Colonic mucosa (tissue), 4 donors: ENCODE data around the gene TRIM29. TPM values are rescaled to one million over a fixed set of nuclear protein-coding genes. Genes with fewer than 3 reads are reported as not detected.

ENCODE experiments used
- DNase-seq: peaks from one replicate; pipeline ENCODE4 v3.0.0-alpha.2; 2020
- H3K27ac ChIP-seq: fragments of 200-600 bp; one replicate; pipeline ENCODE4 v1.8.0; 2021
- H3K27me3 ChIP-seq: fragments of 200-600 bp; one replicate; pipeline ENCODE4 v1.8.0; 2021
- H3K36me3 ChIP-seq: fragments of 200-600 bp; one replicate; pipeline ENCODE4 v1.8.0; 2021
- H3K4me1 ChIP-seq: fragments of 200-600 bp; one replicate; pipeline ENCODE4 v1.8.0; 2021; ENCODE audit warnings: mild to moderate bottlenecking
- H3K4me3 ChIP-seq: fragments of 200-600 bp; one replicate; pipeline ENCODE4 v1.8.0; 2021
- H3K9ac ChIP-seq, 2 donors: one replicate each; pipeline ENCODE4 v1.7.0; 2013; ENCODE audit warnings: control low read depth in 2 of 2, low read depth in 2 of 2, low read length in 2 of 2
- H3K9me3 ChIP-seq: fragments of 200-600 bp; one replicate; pipeline ENCODE4 v1.8.0; 2021
- intact Hi-C: fragments of 100-400 bp; cut with DNase I; formaldehyde crosslinking; loops from one replicate; pipeline ENCODE4 v1.14.1; 2022
- total RNA-seq, 2 donors: library from RNA; stranded (reverse); fragmentation: NEBNext Ultra II Directional in 1 of 2; extraction: Animal tissue kit (Norgen Biotek cat#: 25700) in 1 of 2; gene quantifications; one replicate each; pipeline ENCODE4 v1.2.1, GENCODE V29; 2021
- TF ChIP-seq, protein P1 (sequence below): fragments of 200-600 bp; IDR thresholded peaks from one replicate; pipeline ENCODE4 v1.8.0; 2022; ENCODE audit warnings: antibody characterized with exemption, mild to moderate bottlenecking
- donor health status: healthy.
- donor health status: DM: no; HTN: no; CAD: no.
- donor health status: DM: no; HTN: no; CAD: no.

The TRIM29 gene
- total RNA-seq, 2 donors from 2014 or later: 3.4 to 4.0 TPM

DNA sequence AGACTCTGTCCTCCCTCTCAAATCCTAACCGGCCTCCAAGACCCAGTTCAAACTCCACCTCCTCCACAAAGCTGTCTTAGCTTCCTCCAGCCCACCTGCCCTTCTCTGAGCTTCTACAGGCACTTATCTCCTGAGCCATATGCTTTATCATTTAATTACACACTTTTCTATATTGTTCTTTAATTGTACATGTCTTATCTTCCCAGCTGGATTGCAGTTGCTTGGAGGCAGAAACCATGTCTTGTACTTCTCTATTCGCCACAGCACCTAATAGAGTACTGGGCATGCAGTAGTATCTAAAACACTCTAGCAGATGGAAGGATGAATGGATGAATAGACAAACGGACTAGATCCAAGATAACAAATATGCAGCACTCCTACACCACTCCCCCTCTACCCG, 11.3 kb downstream of the TRIM29 start:
- H3K9me3 ChIP-seq: no peaks in the 10 kb centered on the region
- no peak overlapping the region for H3K4me3 ChIP-seq
- no peak overlapping the region for H3K9ac ChIP-seq
- no peaks in the 10 kb centered on the region for H3K36me3 ChIP-seq
- no peaks in the 10 kb centered on the region for H3K27me3 ChIP-seq
- no peaks in the 10 kb centered on the region for H3K4me1 ChIP-seq
- no peak for DNase-seq
- intact Hi-C loops: no loop called here
- TF ChIP-seq, protein P1, sequence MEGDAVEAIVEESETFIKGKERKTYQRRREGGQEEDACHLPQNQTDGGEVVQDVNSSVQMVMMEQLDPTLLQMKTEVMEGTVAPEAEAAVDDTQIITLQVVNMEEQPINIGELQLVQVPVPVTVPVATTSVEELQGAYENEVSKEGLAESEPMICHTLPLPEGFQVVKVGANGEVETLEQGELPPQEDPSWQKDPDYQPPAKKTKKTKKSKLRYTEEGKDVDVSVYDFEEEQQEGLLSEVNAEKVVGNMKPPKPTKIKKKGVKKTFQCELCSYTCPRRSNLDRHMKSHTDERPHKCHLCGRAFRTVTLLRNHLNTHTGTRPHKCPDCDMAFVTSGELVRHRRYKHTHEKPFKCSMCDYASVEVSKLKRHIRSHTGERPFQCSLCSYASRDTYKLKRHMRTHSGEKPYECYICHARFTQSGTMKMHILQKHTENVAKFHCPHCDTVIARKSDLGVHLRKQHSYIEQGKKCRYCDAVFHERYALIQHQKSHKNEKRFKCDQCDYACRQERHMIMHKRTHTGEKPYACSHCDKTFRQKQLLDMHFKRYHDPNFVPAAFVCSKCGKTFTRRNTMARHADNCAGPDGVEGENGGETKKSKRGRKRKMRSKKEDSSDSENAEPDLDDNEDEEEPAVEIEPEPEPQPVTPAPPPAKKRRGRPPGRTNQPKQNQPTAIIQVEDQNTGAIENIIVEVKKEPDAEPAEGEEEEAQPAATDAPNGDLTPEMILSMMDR: no peak
- no peak overlapping the region for H3K27ac ChIP-seq

- no peak for DNase-seq
- intact Hi-C loops: no loop called here
- Histone ChIP-seq H3K9me3 (no peaks in the 10 kb centered on the region), H3K27me3 (no peaks in the 10 kb centered on the region), H3K4me3 (no peak overlapping the region), H3K27ac (no peak overlapping the region), H3K9ac (no peak overlapping the region), H3K36me3 (no peaks in the 10 kb centered on the region), H3K4me1 (no peaks in the 10 kb centered on the region)
- TF ChIP-seq, protein P1: no peak
Observed at GRCh38 chr11:120125509-120125908, 12.4 kb downstream of the TRIM29 start.

DNA sequence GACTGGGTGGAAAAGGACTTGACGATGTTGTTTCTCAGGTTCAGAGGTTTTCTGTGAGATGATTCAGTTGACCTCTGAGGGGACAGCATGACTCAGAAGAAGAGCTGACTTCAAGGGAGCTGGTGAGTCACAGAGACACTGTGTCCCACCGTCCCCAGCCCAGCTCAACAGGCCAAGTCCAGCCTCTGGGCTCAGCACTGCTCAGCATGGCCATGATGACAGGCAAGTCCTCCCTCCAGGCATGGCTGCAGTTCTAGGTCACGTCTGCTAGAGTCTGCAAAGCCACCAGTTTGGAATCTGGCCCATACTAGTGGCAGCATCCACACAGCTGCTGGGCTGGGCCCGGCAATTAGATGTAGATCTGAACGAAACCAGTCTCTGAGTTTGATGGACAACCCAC, 12.9 kb downstream of the TRIM29 start:
- Histone ChIP-seq H3K4me1 (no peaks in the 10 kb centered on the region), H3K9ac (no peak overlapping the region), H3K36me3 (no peaks in the 10 kb centered on the region), H3K4me3 (no peak overlapping the region), H3K27me3 (no peaks in the 10 kb centered on the region), H3K27ac (no peak overlapping the region), H3K9me3 (no peaks in the 10 kb centered on the region)
- intact Hi-C loops: no loop called here
- no peak for DNase-seq
- TF ChIP-seq, protein P1: no peak

DNA sequence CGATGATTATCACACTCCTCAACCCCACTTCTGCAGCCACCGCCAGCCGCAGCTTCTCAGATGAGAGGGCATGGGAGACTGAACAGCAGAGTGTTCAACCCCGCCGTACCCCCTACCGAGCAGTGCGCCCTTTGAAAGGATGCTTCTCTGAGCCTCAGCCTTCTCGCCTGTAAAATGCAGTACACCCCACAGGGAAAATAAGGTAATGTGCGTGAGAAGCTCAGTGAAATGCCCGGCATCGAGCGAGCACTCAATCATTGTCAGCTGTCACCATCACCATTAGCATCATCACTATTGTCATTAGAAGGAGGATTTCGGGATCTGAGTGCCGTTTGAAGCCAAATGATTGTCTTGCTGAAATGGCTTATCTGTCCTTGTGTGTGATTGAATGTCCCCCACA, 13.6 kb downstream of the TRIM29 start:
- no peak overlapping the region for H3K27ac ChIP-seq
- no peaks in the 10 kb centered on the region for H3K9me3 ChIP-seq
- H3K36me3 ChIP-seq: no peaks in the 10 kb centered on the region
- DNase-seq: no peak
- no peaks in the 10 kb centered on the region for H3K4me1 ChIP-seq
- TF ChIP-seq, protein P1: no peak
- H3K27me3 ChIP-seq: no peaks in the 10 kb centered on the region
- no peak overlapping the region for H3K9ac ChIP-seq
- intact Hi-C loops: no loop called here
- H3K4me3 ChIP-seq: no peak overlapping the region

DNA sequence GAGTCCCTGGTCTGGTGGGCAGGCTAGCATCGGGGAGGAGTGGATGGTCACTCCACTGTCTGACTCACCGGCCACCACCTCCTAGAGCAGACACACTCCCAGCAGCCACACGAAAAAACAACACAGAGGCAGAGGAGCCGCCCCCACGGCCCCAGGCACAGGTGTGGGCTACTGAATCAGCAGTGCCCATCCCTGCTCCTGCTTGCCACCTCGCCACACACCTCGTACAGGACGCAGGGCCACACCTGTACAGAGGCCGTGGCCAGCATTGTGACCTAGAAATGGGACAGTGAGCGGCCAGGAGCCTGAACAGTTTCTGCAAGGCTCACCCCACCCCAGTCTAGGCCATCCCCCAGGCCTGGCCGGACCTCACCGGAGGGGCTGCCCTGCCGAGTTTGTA, 14.0 kb downstream of the TRIM29 start:
- H3K9me3 ChIP-seq: no peaks in the 10 kb centered on the region
- H3K27me3 ChIP-seq: no peaks in the 10 kb centered on the region
- no peaks in the 10 kb centered on the region for H3K36me3 ChIP-seq
- TF ChIP-seq, protein P1: no peak
- no peaks in the 10 kb centered on the region for H3K4me1 ChIP-seq
- H3K27ac ChIP-seq: no peak overlapping the region
- intact Hi-C loops: no loop called here
- no peak overlapping the region for H3K4me3 ChIP-seq
- DNase-seq: no peak
- no peak overlapping the region for H3K9ac ChIP-seq
